Parathyroid adenoma (tissue), 2 donors: Measurements from ENCODE around the gene DOCK4.

Experiments
- H2AFZ ChIP-seq: fragments of 300-600 bp; sonication (generic); one replicate; pipeline ENCODE4 v1.7.0; 2017; ENCODE audit warnings: antibody characterized with exemption, mild to moderate bottlenecking
- H3K27ac ChIP-seq: fragments of 300-600 bp; sonication (generic); one replicate; pipeline ENCODE4 v1.7.0; 2017
- H3K27me3 ChIP-seq: fragments of 300-600 bp; sonication (generic); one replicate; pipeline ENCODE4 v1.7.0; 2017; ENCODE audit warnings: low read length; ENCODE audit not compliant: control insufficient read depth, insufficient read depth
- H3K36me3 ChIP-seq: fragments of 300-600 bp; sonication (generic); one replicate; pipeline ENCODE4 v1.7.0; 2017; ENCODE audit warnings: low read length; ENCODE audit not compliant: control insufficient read depth, insufficient read depth
- H3K4me1 ChIP-seq: fragments of 300-600 bp; sonication (generic); one replicate; pipeline ENCODE4 v1.7.0; 2017; ENCODE audit warnings: control low read depth
- H3K4me2 ChIP-seq: fragments of 300-600 bp; sonication (generic); one replicate; pipeline ENCODE4 v1.7.0; 2017; ENCODE audit warnings: low read length
- H3K4me3 ChIP-seq: fragments of 300-600 bp; sonication (generic); one replicate; pipeline ENCODE4 v1.7.0; 2017; ENCODE audit warnings: low read depth, low read length
- H3K79me2 ChIP-seq: fragments of 300-600 bp; sonication (generic); one replicate; pipeline ENCODE4 v1.7.0; 2017; ENCODE audit warnings: control low read depth
- H3K9ac ChIP-seq: fragments of 300-600 bp; sonication (generic); one replicate; pipeline ENCODE4 v1.7.0; 2017; ENCODE audit warnings: mild to moderate bottlenecking
- H3K9me3 ChIP-seq: fragments of 300-600 bp; sonication (generic); one replicate; pipeline ENCODE4 v1.7.0; 2017; ENCODE audit warnings: low read length; ENCODE audit not compliant: control insufficient read depth
- CTCF ChIP-seq: fragments of 300-600 bp; sonication (generic); IDR thresholded peaks from one replicate; pipeline ENCODE4 v1.7.0; 2017; ENCODE audit warnings: antibody characterized with exemption, mild to moderate bottlenecking
- donor health status: primary hyperparathyroidism.

The DOCK4 gene

GRCh38 chr7:111789870-111790269, 416.3 kb downstream of the DOCK4 start:
- no peak overlapping the region for H3K4me3 ChIP-seq
- H3K9me3 ChIP-seq = no peaks in the 10 kb centered on the region
- no peaks in the 10 kb centered on the region for H3K36me3 ChIP-seq
- no peak for TF ChIP-seq CTCF
- no peaks in the 10 kb centered on the region for H3K79me2 ChIP-seq
- no peak overlapping the region for H2AFZ ChIP-seq
- H3K9ac ChIP-seq = no peak overlapping the region
- H3K4me1 ChIP-seq = no peaks in the 10 kb centered on the region
- no peaks in the 10 kb centered on the region for H3K27me3 ChIP-seq
- no peak overlapping the region for H3K27ac ChIP-seq
- no peak overlapping the region for H3K4me2 ChIP-seq

GRCh38 chr7:111789048-111789320, 417.2 kb downstream of the DOCK4 start:
- no peak overlapping the region for H3K27ac ChIP-seq
- TF ChIP-seq CTCF = no peak
- no peaks in the 10 kb centered on the region for H3K79me2 ChIP-seq
- no peak overlapping the region for H3K4me3 ChIP-seq
- no peak overlapping the region for H3K4me2 ChIP-seq
- no peaks in the 10 kb centered on the region for H3K27me3 ChIP-seq
- H3K36me3 ChIP-seq = no peaks in the 10 kb centered on the region
- H3K9ac ChIP-seq = no peak overlapping the region
- H2AFZ ChIP-seq = no peak overlapping the region
- no peaks in the 10 kb centered on the region for H3K4me1 ChIP-seq
- no peaks in the 10 kb centered on the region for H3K9me3 ChIP-seq

GRCh38 chr7:111788286-111789047, 417.7 kb downstream of the DOCK4 start:
- no peak overlapping the region for H2AFZ ChIP-seq
- TF ChIP-seq CTCF = no peak
- H3K27me3 ChIP-seq = no peaks in the 10 kb centered on the region
- no peaks in the 10 kb centered on the region for H3K9me3 ChIP-seq
- H3K79me2 ChIP-seq = no peaks in the 10 kb centered on the region
- H3K27ac ChIP-seq = no peak overlapping the region
- no peaks in the 10 kb centered on the region for H3K36me3 ChIP-seq
- H3K4me3 ChIP-seq = no peak overlapping the region
- no peak overlapping the region for H3K9ac ChIP-seq
- no peaks in the 10 kb centered on the region for H3K4me1 ChIP-seq
- no peak overlapping the region for H3K4me2 ChIP-seq

GRCh38 chr7:111787741-111788140, 418.5 kb downstream of the DOCK4 start:
- Histone ChIP-seq H3K9me3 (no peaks in the 10 kb centered on the region), H3K79me2 (no peaks in the 10 kb centered on the region), H3K36me3 (no peaks in the 10 kb centered on the region), H3K4me2 (no peak overlapping the region), H3K27ac (no peak overlapping the region), H2AFZ (no peak overlapping the region), H3K27me3 (no peaks in the 10 kb centered on the region), H3K4me1 (no peaks in the 10 kb centered on the region), H3K4me3 (no peak overlapping the region), H3K9ac (no peak overlapping the region)
- TF ChIP-seq CTCF = no peak

- Histone ChIP-seq H3K4me1 (no peaks in the 10 kb centered on the region), H3K4me2 (no peak overlapping the region), H3K4me3 (no peak overlapping the region), H3K9me3 (no peaks in the 10 kb centered on the region), H3K79me2 (no peaks in the 10 kb centered on the region), H3K36me3 (no peaks in the 10 kb centered on the region), H3K27ac (no peak overlapping the region), H3K9ac (no peak overlapping the region), H3K27me3 (no peaks in the 10 kb centered on the region), H2AFZ (no peak overlapping the region)
- TF ChIP-seq CTCF = no peak
These were observed 419.1 kb downstream of the DOCK4 start for GRCh38 chr7:111787099-111787498.
